IMR-90 (cell line): Measurements from ENCODE around the gene SSNA1. TPM values are rescaled to one million over a fixed set of nuclear protein-coding genes. Genes with fewer than 3 reads are reported as not detected.

Experiments
- ATAC-seq: fragments of 200-7000 bp; cut with Tn5 transposase; 2 replicates; pipeline ENCODE4 v1.9.1; 2020; ENCODE audit warnings: low read depth, mild to moderate bottlenecking, moderate library complexity
- BruUV-seq: library from RNA; stranded (reverse); fragments of 400-500 nt; replicated peaks from 2 replicates; lab custom pipeline; 2021; lab: Mats Ljungman, UMichigan
- CTCF ChIA-PET: fragments of 300-600 bp; formaldehyde crosslinking; extraction: SDS; loops from one replicate; lab custom pipeline; 2021; ENCODE audit warnings: antibody characterized with exemption; lab: Yijun Ruan, JAX
- POLR2A ChIA-PET: fragments of 300-600 bp; sonication (Branson Sonifier 250); formaldehyde crosslinking; loops from one replicate; lab custom pipeline; 2022; ENCODE audit warnings: antibody characterized with exemption; ENCODE audit not compliant: unreplicated experiment; lab: Charles Lee
- DNase-seq: peaks from one replicate; pipeline ENCODE4 v3.0.0; 2013
- H2AFZ ChIP-seq: replicated peaks from 2 replicates; pipeline ENCODE3; 2013; ENCODE audit warnings: low read length, mild to moderate bottlenecking; ENCODE audit not compliant: poor library complexity
- H2AK5ac ChIP-seq: 2 replicates; pipeline ENCODE4 v1.6.1; 2013; ENCODE audit warnings: low read depth, low read length, inconsistent platforms
- H2AK9ac ChIP-seq: replicated peaks from 2 replicates; pipeline ENCODE3; 2013; ENCODE audit warnings: mild to moderate bottlenecking, low read depth, low read length, moderate library complexity; ENCODE audit not compliant: poor library complexity
- H2BK120ac ChIP-seq: 2 replicates; pipeline ENCODE4 v1.6.1; 2013; ENCODE audit warnings: low read depth, low read length, inconsistent platforms
- H2BK15ac ChIP-seq: 3 replicates; pipeline ENCODE4 v1.6.1; 2013; ENCODE audit warnings: low read depth, low read length, inconsistent platforms
- H2BK20ac ChIP-seq: 2 replicates; pipeline ENCODE4 v1.6.1; 2013; ENCODE audit warnings: low read depth, mild to moderate bottlenecking, inconsistent platforms, low read length, moderate library complexity
- H2BK5ac ChIP-seq: 2 replicates; pipeline ENCODE4 v1.6.1; 2013; ENCODE audit warnings: mild to moderate bottlenecking, low read depth, low read length, inconsistent platforms; ENCODE audit not compliant: poor library complexity, severe bottlenecking
- H3K14ac ChIP-seq: replicated peaks from 2 replicates; pipeline ENCODE4 v1.6.1; 2013; ENCODE audit warnings: low read depth, low read length, inconsistent platforms
- H3K18ac ChIP-seq: 2 replicates; pipeline ENCODE4 v1.6.1; 2013; ENCODE audit warnings: low read depth, low read length, control low read depth
- H3K23ac ChIP-seq: 2 replicates; pipeline ENCODE4 v1.6.1; 2013; ENCODE audit warnings: low read depth, low read length, inconsistent platforms
- H3K27ac ChIP-seq: 2 replicates; pipeline ENCODE4 v1.5.1; 2013; ENCODE audit warnings: mild to moderate bottlenecking, control low read depth, low read length; ENCODE audit not compliant: insufficient read depth
- H3K27me3 ChIP-seq: 2 replicates; pipeline ENCODE4 v1.6.1; 2013; ENCODE audit warnings: low read length; ENCODE audit not compliant: control insufficient read depth, insufficient read depth
- H3K36me3 ChIP-seq: 2 replicates; pipeline ENCODE4 v1.6.1; 2013; ENCODE audit warnings: low read length, mixed read lengths; ENCODE audit not compliant: control insufficient read depth, insufficient read depth
- H3K4ac ChIP-seq: 2 replicates; pipeline ENCODE4 v1.6.1; 2013; ENCODE audit warnings: low read depth, low read length, inconsistent platforms
- H3K4me1 ChIP-seq: 2 replicates; pipeline ENCODE4 v1.6.1; 2013; ENCODE audit warnings: low read length, mixed read lengths; ENCODE audit not compliant: control insufficient read depth, insufficient read depth
- H3K4me2 ChIP-seq: 2 replicates; pipeline ENCODE4 v1.6.1; 2013; ENCODE audit warnings: low read depth, mild to moderate bottlenecking, control low read depth, low read length, moderate library complexity
- H3K4me3 ChIP-seq: 2 replicates; pipeline ENCODE4 v1.5.1; 2013; ENCODE audit warnings: low read depth, mild to moderate bottlenecking, control low read depth, low read length, moderate library complexity; ENCODE audit not compliant: insufficient read depth
- H3K56ac ChIP-seq: 2 replicates; pipeline ENCODE4 v1.6.1; 2013; ENCODE audit warnings: low read length, inconsistent platforms; ENCODE audit not compliant: insufficient read depth; ENCODE audit errors: extremely low read depth
- H3K79me1 ChIP-seq, 2 experiments: 2 replicates each; pipeline ENCODE4 v1.6.1; 2013; ENCODE audit warnings: low read length in 2 of 2, inconsistent platforms in 1 of 2, low read depth in 1 of 2
- H3K9ac ChIP-seq: 2 replicates; pipeline ENCODE4 v1.6.1; 2013; ENCODE audit warnings: low read depth, low read length, control low read depth
- H3K9me1 ChIP-seq: 2 replicates; pipeline ENCODE4 v1.6.1; 2013; ENCODE audit warnings: low read length, inconsistent platforms; ENCODE audit not compliant: insufficient read depth
- H3K9me3 ChIP-seq: 2 replicates; pipeline ENCODE4 v1.6.1; 2013; ENCODE audit warnings: low read length; ENCODE audit not compliant: control insufficient read depth, insufficient read depth
- H4K20me1 ChIP-seq: 2 replicates; pipeline ENCODE4 v1.6.1; 2013; ENCODE audit warnings: low read length, inconsistent platforms; ENCODE audit not compliant: insufficient read depth
- H4K5ac ChIP-seq: 2 replicates; pipeline ENCODE4 v1.6.1; 2013; ENCODE audit warnings: mild to moderate bottlenecking, low read depth, low read length, control low read depth
- H4K8ac ChIP-seq, 2 experiments: 2 replicates each; pipeline ENCODE4 v1.6.1; 2013; ENCODE audit warnings: low read depth in 2 of 2, low read length in 2 of 2, control low read depth in 1 of 2, inconsistent platforms in 1 of 2
- H4K91ac ChIP-seq: 2 replicates; pipeline ENCODE4 v1.6.1; 2013; ENCODE audit warnings: low read depth, low read length, inconsistent platforms; ENCODE audit not compliant: insufficient read depth
- BHLHE40 ChIP-seq: fragments of 150-350 bp; IDR thresholded peaks from 2 replicates; pipeline ENCODE4 v1.6.1; 2016; ENCODE audit warnings: mild to moderate bottlenecking, low read depth, low read length
- CHD1 ChIP-seq: IDR thresholded peaks from 2 replicates; pipeline ENCODE4 v1.6.1; 2012; ENCODE audit warnings: low read depth, low read length, improper control_type of control experiment
- CTCF ChIP-seq: conservative IDR thresholded peaks from 2 replicates; pipeline ENCODE4 v1.5.1; 2012; ENCODE audit warnings: mild to moderate bottlenecking, low read depth, low read length, improper control_type of control experiment
- ELK1 ChIP-seq: fragments of 150-350 bp; IDR thresholded peaks from 2 replicates; pipeline ENCODE4 v1.6.1; 2016; ENCODE audit warnings: low read depth, mild to moderate bottlenecking, low read length, moderate library complexity, borderline replicate concordance
- FOS ChIP-seq: fragments of 150-350 bp; IDR thresholded peaks from 2 replicates; pipeline ENCODE4 v1.6.1; 2016; ENCODE audit warnings: low read depth, low read length
- NFE2L2 ChIP-seq: fragments of 150-350 bp; IDR thresholded peaks from 2 replicates; pipeline ENCODE4 v1.6.1; 2016; ENCODE audit warnings: low read depth, mild to moderate bottlenecking, low read length
- POLR2A ChIP-seq: IDR thresholded peaks from 2 replicates; pipeline ENCODE4 v1.6.1; 2012; ENCODE audit warnings: mild to moderate bottlenecking, low read depth, low read length
- RAD21 ChIP-seq: IDR thresholded peaks from 2 replicates; pipeline ENCODE4 v1.6.1; 2012; ENCODE audit warnings: low read length, improper control_type of control experiment
- RCOR1 ChIP-seq: IDR thresholded peaks from 2 replicates; pipeline ENCODE4 v1.6.1; 2012; ENCODE audit warnings: mild to moderate bottlenecking, low read length, improper control_type of control experiment; ENCODE audit not compliant: insufficient replicate concordance
- RFX5 ChIP-seq: IDR thresholded peaks from 2 replicates; pipeline ENCODE4 v1.8.0; 2012; ENCODE audit warnings: low read depth, mild to moderate bottlenecking, low read length, moderate library complexity
- SMC3 ChIP-seq: fragments of 150-350 bp; IDR thresholded peaks from 2 replicates; pipeline ENCODE4 v1.6.1; 2016; ENCODE audit warnings: low read depth, mild to moderate bottlenecking, antibody characterized with exemption, low read length, moderate library complexity
- WGBS, 2 experiments: methylation state at CpG; one replicate each; pipeline versions ENCODE4 v1.1.5 to v1.1.7; 2013; ENCODE audit warnings: missing lambda C conversion rate in 2 of 2; ENCODE audit not compliant: insufficient read length in 1 of 2; ENCODE audit errors: extremely low coverage in 2 of 2; 5-methylcytosine and 5-hydroxymethylcytosine counted together
- dilution Hi-C: fragments of 300-500 bp; cut with HindIII; formaldehyde crosslinking; loops from one replicate; pipeline ENCODE4 v1.14.3; 2018; ENCODE audit warnings: low sequenced_read_pairs; ENCODE audit not compliant: unreplicated experiment
- in situ Hi-C: fragments of 300-500 bp; cut with MboI; formaldehyde crosslinking; loops from 3 replicates; pipeline ENCODE4 v1.14.3; 2019; ENCODE audit warnings: low sequenced_read_pairs, inconsistent platforms, mixed read lengths
- intact Hi-C: fragments of 100-400 bp; cut with micrococcal nuclease; formaldehyde crosslinking; loops from 2 replicates; pipeline ENCODE4 v1.10.0; 2022
- polyA plus RNA-seq, 3 experiments: library from polyadenylated mRNA; depleted of rRNA; stranded (reverse); fragments of >200 nt; gene quantifications; 2 replicates each; pipeline ENCODE4 v1.2.3, GENCODE V29; 2012; ENCODE audit warnings: low replicate concordance in 1 of 3
- total RNA-seq: library from RNA; depleted of rRNA; stranded (reverse); fragments of >200 nt; gene quantifications from 2 replicates; pipeline ENCODE4 v1.2.3, GENCODE V29; 2012
- TF ChIP-seq, protein P1 (sequence below): fragments of 150-350 bp; IDR thresholded peaks from 2 replicates; pipeline ENCODE4 v1.6.1; 2017; ENCODE audit warnings: mild to moderate bottlenecking, antibody characterized with exemption, low read length, low read depth

Gene SSNA1
- total and polyA plus RNA-seq, 2 of the 4 experiments (the other 2 are of a cell fraction), result 55.7 to 86.7 TPM

GRCh38 chr9:137140151-137141012 is 48.1 kb upstream of the SSNA1 start:
- H2BK20ac ChIP-seq, result no peak overlapping the region
- H4K20me1 ChIP-seq, result no peaks in the 10 kb centered on the region; the same call in 1 of the 2 replicates
- ChIA-PET CTCF (no interaction called here), POLR2A (no interaction called here)
- H3K4ac ChIP-seq, result no peak overlapping the region
- H2AK5ac ChIP-seq, result no peak overlapping the region
- no peak overlapping the region for H3K56ac ChIP-seq
- no peak overlapping the region for H2BK15ac ChIP-seq
- TF ChIP-seq RCOR1 (no peak), SMC3 (no peak), FOS (no peak), CHD1 (no peak), POLR2A (no peak), RAD21 (no peak), ELK1 (no peak), CTCF (no peak), NFE2L2 (no peak), RFX5 (no peak), BHLHE40 (no peak)
- TF ChIP-seq, protein P1, sequence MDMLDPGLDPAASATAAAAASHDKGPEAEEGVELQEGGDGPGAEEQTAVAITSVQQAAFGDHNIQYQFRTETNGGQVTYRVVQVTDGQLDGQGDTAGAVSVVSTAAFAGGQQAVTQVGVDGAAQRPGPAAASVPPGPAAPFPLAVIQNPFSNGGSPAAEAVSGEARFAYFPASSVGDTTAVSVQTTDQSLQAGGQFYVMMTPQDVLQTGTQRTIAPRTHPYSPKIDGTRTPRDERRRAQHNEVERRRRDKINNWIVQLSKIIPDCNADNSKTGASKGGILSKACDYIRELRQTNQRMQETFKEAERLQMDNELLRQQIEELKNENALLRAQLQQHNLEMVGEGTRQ, result no peak
- no peaks in the 10 kb centered on the region; the same call in 1 of the 2 replicates for H3K4me1 ChIP-seq
- no peaks in the 10 kb centered on the region for H3K9me3 ChIP-seq
- H3K9me1 ChIP-seq, result peaks cover 4% of the 10 kb centered on the region; the same call in 1 of the 2 replicates
- H3K14ac ChIP-seq, result no peak overlapping the region
- WGBS, 2 experiments, result 39% methylated on average over 11 of the region's 26 CpGs; no CpG with 5 or more reads in 1 of the 2 experiments
- no peak for DNase-seq
- no peak overlapping the region for H4K91ac ChIP-seq
- H3K4me2 ChIP-seq, result no peak overlapping the region
- no peaks in the 10 kb centered on the region for H3K36me3 ChIP-seq
- no peaks in the 10 kb centered on the region for H3K79me1 ChIP-seq
- no peak overlapping the region for H3K9ac ChIP-seq
- no peak overlapping the region for H3K4me3 ChIP-seq
- H3K23ac ChIP-seq, result no peak overlapping the region; the same call in 1 of the 2 replicates
- H3K27me3 ChIP-seq, result peaks cover 69% of the 10 kb centered on the region
- no peak overlapping the region for H3K27ac ChIP-seq
- peak overlapping the region; percentile 16 for H2AK9ac ChIP-seq
- H4K5ac ChIP-seq, result no peak overlapping the region
- no peak overlapping the region for H2BK120ac ChIP-seq
- no peak overlapping the region for H4K8ac ChIP-seq
- no peak overlapping the region for H3K18ac ChIP-seq
- dilution Hi-C loops (no loop called here), intact Hi-C loops (no loop called here), in situ Hi-C loops (no loop called here)
- H2BK5ac ChIP-seq, result no peak overlapping the region
- ATAC-seq, result no peak
- H2AFZ ChIP-seq, result no peak overlapping the region
- no TSS peak for BruUV-seq
